ENCODE data around the gene FUCA1. TPM values are rescaled to one million over a fixed set of nuclear protein-coding genes. Genes with fewer than 3 reads are reported as not detected.
"Not testable (repeated sequence)": the region's sequence is repeated elsewhere in the genome, so short reads cannot be mapped to it uniquely, and the experiment has no call there.

Gene FUCA1
- total RNA-seq, 1 donor from 2014 or later = 12.1 TPM

GRCh38 chr1:23899070-23899469 lies 31.0 kb upstream of the FUCA1 start:
- ATAC-seq (no peak), DNase-seq (no peak)
- intact Hi-C loops (cut with micrococcal nuclease) = no loop called here

GRCh38 chr1:23897083-23897482 lies 29.0 kb upstream of the FUCA1 start:
- intact Hi-C loops (cut with micrococcal nuclease) = no loop called here
- ATAC-seq = no peak
- no peak for DNase-seq

GRCh38 chr1:23896491-23896890 lies 28.4 kb upstream of the FUCA1 start:
- DNase-seq (no peak), ATAC-seq (no peak)
- intact Hi-C loops (cut with micrococcal nuclease) = no loop called here

GRCh38 chr1:23895993-23896392 lies 27.9 kb upstream of the FUCA1 start:
- no peak for ATAC-seq
- intact Hi-C loops (cut with micrococcal nuclease) = no loop called here
- no peak for DNase-seq

GRCh38 chr1:23895082-23895481 lies 27.0 kb upstream of the FUCA1 start:
- ATAC-seq (peak; percentile 17), DNase-seq (no peak)
- intact Hi-C loops (cut with micrococcal nuclease) = no loop called here

GRCh38 chr1:23889074-23889473 lies 21.0 kb upstream of the FUCA1 start:
- ATAC-seq (no peak), DNase-seq (no peak)
- intact Hi-C loops (cut with micrococcal nuclease) = no loop called here

- ATAC-seq = no peak
- DNase-seq = no peak
- intact Hi-C loops (cut with micrococcal nuclease) = no loop called here
Measured at GRCh38 chr1:23885222-23885621, 17.1 kb upstream of the FUCA1 start.

GRCh38 chr1:23882746-23883145 lies 14.7 kb upstream of the FUCA1 start:
- ATAC-seq = no peak
- DNase-seq = no peak
- intact Hi-C loops (cut with micrococcal nuclease) = no loop called here

- DNase-seq (no peak), ATAC-seq (no peak)
- intact Hi-C loops (cut with micrococcal nuclease) = no loop called here
Measured at GRCh38 chr1:23879809-23880208, 11.7 kb upstream of the FUCA1 start.

- intact Hi-C loops (cut with micrococcal nuclease) = no loop called here
- DNase-seq (no peak), ATAC-seq (no peak)
Measured at GRCh38 chr1:23878668-23879067, 10.6 kb upstream of the FUCA1 start.

GRCh38 chr1:23875382-23875781 lies 7.3 kb upstream of the FUCA1 start:
- no peak for ATAC-seq

GRCh38 chr1:23872421-23872820 lies 4.3 kb upstream of the FUCA1 start:
- DNase-seq (no peak), ATAC-seq (no peak)
- intact Hi-C loops (cut with micrococcal nuclease) = no loop called here

More at GRCh38 chr1:23875382-23875781, 7.3 kb upstream of the FUCA1 start:
- intact Hi-C loops (cut with micrococcal nuclease) = no loop called here
- no peak for DNase-seq

GRCh38 chr1:23869051-23869450 lies 961 bp upstream of the FUCA1 start:
- no peak for ATAC-seq
- intact Hi-C loops (cut with micrococcal nuclease) = no loop called here
- DNase-seq = no peak

- intact Hi-C loops (cut with micrococcal nuclease) = no loop called here
- peak; percentile 34 for ATAC-seq
- no peak for DNase-seq
Measured at GRCh38 chr1:23868557-23869016, 497 bp upstream of the FUCA1 start.

GRCh38 chr1:23867542-23867894 lies 572 bp downstream of the FUCA1 start:
- DNase-seq (no peak), ATAC-seq (no peak)
- intact Hi-C loops (cut with micrococcal nuclease) = no loop called here

- intact Hi-C loops (cut with micrococcal nuclease) = no loop called here
- DNase-seq (no peak), ATAC-seq (peak; percentile 16)
Measured at GRCh38 chr1:23865543-23865930, 2.6 kb downstream of the FUCA1 start.

- intact Hi-C loops (cut with micrococcal nuclease) = no loop called here
- ATAC-seq (no peak), DNase-seq (no peak)
Measured at GRCh38 chr1:23864801-23865542, 3.1 kb downstream of the FUCA1 start.

GRCh38 chr1:23862640-23863039 lies 5.5 kb downstream of the FUCA1 start:
- intact Hi-C loops (cut with micrococcal nuclease) = no loop called here
- DNase-seq (no peak), ATAC-seq (no peak)

GRCh38 chr1:23854568-23854967 lies 13.5 kb downstream of the FUCA1 start:
- intact Hi-C loops (cut with micrococcal nuclease) = no loop called here
- no peak for DNase-seq
- no peak for ATAC-seq

GRCh38 chr1:23853124-23853523 lies 15.0 kb downstream of the FUCA1 start:
- DNase-seq; ATAC-seq; intact Hi-C loops (cut with micrococcal nuclease): not testable (repeated sequence)

- intact Hi-C loops (cut with micrococcal nuclease); DNase-seq; ATAC-seq: not testable (repeated sequence)
Measured at GRCh38 chr1:23851406-23851805, 16.7 kb downstream of the FUCA1 start.
